GM18873 (cell line): ENCODE results near the gene TSC2.
"Not testable (repeated sequence)": the region's sequence is repeated elsewhere in the genome, so short reads cannot be mapped to it uniquely, and the experiment has no call there.

Source experiments
- ATAC-seq: cut with Tn5 transposase; IDR thresholded peaks from one replicate; pipeline ENCODE4 v1.9.1; 2021; ENCODE audit warnings: mild to moderate bottlenecking, moderate library complexity, moderate number of reproducible peaks; ENCODE audit not compliant: unreplicated experiment, low FRiP score

Gene TSC2

DNA sequence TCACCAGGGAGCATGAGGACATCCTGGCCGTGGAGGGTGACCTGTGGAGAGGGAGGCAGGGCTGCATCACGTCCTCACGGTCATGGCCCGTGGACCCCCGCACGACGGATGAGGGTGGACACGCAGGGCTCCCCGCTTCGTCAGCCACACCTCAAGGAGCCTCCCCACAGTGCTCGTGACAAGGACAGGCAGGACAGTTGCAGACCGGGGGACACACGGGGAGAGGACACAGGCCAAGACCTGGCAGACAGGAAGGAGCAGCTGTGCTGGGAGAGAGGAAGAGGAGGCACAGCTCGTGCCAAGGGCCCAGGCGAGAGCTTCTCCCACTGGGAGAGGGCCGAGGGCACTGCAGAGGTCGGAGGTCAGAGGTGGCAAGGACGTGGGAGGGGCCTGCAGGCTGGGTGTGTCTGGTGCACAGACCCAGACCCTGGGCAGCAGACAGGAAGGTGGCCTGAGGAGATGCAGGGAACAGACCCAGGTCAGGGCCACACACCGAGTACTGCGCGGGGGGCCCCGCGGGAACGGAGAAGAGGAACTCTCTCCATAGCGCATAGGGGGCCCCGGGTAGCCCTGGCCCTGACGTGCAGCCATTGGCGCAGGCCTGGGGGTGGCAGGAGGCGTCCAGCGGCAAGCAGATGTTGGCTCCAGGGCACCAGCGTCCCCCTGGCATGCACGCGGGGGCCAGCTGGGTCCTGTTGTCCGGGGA lies 67.3 kb downstream of the TSC2 start:
- ATAC-seq, result not testable (repeated sequence)

DNA sequence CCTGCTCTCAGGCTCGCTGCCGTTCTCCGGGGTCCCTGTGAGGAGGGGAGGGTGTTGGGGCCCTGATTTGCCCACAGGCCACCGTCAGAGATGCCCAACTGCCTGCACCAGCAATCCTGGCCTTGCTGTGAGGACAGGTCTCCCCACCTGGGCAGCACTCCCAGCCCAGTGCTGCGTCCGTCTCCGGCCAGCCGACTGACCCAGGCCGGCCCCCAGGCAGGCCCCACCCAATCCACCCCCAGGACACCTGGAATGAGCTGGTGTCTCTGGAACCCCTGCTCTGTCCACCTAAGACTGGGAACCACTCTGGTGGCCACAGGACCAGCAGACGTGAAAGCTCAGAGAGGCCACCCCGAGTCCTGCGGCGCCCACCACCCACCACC lies 67.8 kb downstream of the TSC2 start:
- ATAC-seq, result no peak

DNA sequence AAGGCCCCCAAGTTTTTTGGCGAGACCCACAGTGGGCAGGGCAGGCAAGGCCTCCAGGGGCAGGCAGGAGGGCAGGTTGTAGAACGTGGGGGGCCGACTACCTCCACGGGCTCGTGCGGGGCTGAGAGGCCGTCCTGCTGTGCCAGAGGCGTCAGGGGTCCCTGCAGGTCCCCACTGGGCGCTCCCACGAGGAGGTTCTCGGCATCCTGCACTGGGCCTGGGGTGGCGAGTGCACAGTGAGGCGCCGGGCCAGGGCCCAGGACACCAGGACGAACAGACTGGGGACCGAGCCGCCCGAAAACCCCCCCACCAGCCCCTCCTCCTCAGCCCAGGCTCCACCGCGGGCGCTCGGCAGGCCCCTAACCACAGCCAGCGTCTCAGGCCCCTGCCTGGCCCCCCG lies 68.6 kb downstream of the TSC2 start:
- not testable (repeated sequence) for ATAC-seq

DNA sequence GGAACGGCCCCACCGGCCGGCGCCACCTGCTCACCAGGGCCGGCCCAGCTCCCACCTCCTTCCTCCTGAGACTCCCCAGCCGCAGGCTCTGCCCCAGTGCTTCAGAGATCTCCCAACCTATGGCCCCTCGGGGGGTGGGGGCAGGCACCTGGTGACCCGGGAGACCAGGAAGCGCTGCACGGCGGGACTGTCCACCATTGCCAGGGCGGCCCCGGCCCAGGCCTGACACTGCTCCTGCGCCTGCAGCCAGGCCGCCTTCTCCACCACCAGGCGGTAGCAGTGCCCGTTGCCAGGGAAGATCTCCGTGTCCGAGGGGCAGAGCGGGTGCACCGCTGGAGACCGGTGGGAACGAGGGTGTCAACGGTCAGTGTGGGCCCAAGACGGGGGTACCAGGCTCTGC lies 69.6 kb downstream of the TSC2 start:
- not testable (repeated sequence) for ATAC-seq

DNA sequence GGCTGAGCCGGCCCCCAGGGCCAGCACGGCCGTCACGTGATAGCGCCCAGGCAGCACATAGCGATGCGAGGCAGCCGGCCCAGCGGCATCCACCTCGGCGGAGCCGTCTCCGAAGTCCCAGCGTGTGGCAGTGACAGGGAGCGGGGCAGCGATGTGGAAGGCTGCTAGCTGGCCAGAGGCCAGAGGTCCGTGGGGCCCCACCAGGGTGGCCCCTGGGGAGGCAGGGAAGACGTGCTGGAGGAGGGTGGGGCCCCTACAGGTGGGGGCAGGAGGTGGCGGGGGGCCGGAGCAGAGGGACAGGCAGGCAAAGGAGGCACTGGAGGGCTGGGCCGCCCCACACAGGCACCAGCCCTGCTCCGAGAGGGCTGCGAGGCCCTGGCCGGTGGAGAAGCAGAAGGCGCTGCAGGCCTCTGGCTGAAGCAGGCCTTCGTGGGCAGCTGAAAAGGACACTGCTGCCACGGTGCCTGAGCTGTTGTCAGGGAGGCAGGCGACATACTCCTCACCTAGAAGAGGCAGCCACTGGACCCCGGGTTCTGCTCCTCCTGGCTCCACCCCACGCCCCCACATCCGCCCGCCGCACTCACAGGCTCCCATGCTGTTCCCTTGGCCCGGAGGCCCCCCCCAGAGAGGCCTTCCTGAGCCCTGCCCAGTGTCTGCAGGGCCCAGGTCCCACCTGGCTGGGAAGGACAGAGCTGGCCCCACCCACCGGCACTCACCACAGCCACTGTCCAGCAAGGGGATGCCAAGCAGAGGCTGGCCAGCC lies 70.4 kb downstream of the TSC2 start:
- ATAC-seq, result not testable (repeated sequence)

DNA sequence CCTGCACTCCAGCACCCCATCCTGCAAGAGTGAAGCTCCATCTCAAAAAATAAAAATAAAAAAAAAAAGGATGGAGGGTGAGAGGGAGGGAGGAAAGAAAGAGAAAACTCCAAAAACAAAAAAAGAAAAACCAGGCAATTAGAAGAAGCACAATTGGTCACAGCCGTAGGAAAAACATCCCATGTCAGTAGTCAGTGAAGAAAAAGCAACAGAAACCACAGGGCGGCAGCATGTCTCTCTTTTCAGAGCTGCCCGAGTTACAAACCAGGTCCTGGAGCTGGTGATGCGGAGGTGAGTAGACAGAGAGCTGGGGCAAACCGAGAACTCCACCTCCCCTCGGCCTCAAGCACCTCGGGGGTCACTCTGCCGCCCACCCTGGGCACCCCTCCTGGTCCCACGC lies 73.5 kb downstream of the TSC2 start:
- not testable (repeated sequence) for ATAC-seq

DNA sequence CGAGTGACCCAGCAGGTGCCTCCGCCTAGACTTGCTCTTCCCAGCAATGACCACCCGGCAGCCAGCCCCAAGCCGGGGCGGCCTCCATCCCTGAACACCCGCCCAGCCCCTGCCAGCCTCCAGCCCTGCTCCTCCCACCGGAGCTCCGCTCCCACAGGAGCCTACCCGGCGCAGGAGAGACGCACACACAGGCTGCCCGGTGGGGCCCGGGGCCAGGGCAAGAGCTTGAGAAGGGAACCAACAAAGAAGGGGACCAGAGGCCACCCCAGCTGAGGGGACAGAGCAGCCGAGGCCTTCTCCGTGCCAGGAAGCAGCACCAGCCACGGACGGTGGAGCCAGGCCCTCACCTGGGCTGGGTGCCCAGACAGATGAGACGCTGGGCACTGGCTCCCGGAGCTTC lies 74.1 kb downstream of the TSC2 start:
- no peak for ATAC-seq

DNA sequence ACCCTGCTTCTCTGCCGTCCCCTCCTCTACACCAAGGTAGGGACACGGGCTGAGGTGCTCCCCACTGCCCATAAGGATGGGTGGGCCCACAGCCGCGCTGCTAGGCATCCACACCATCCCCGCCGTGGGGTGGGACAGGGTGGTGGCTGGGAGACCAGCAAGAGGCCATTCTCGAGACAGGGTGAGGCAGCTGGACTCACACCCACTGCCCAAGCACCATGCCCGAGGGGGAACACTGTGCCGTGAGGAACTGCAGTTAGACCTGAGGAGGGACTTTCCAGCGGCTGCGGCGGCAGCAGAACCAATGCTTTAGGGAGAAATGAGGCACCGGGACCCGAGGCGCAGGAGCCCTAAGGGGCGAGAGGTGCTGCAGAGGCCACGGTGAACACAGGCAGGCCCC lies 74.6 kb downstream of the TSC2 start:
- no peak for ATAC-seq

DNA sequence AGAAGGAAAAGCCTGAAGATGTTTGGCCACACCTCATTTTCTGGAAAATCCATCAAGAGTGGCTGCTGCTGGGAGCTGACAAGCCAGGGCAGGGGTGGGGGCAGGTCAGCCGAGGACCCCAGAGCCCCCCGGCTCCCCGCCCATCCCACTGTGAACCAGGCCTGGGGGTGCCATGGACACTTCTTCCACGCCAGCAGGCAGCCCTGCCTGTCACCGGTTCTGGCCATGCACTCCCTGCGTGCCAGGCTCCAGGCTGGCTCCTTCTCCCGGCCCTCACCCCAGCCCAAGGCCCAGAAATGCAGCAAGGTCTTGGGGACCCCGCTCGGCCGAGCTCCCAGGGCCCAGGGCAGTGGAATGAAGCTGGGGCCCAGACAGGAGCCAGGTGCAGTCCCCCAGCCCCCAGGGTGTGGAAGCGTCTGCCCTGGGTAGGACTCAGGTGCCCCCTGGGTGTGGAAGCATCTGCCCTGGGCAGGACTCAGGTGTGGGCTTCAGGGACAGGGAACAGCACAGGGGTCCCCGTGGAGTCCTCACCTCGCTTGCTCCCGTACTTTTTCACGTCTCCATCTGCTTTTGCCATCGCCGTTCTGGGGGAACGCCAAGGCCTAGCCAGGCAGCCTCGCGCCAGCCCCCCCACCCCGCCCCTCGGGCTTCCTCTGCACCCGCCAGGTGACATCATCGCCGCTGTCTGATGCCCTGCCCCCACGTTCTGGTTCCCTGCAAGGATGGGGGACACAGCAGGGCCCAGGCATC lies 75.3 kb downstream of the TSC2 start:
- ATAC-seq, result not testable (repeated sequence)

DNA sequence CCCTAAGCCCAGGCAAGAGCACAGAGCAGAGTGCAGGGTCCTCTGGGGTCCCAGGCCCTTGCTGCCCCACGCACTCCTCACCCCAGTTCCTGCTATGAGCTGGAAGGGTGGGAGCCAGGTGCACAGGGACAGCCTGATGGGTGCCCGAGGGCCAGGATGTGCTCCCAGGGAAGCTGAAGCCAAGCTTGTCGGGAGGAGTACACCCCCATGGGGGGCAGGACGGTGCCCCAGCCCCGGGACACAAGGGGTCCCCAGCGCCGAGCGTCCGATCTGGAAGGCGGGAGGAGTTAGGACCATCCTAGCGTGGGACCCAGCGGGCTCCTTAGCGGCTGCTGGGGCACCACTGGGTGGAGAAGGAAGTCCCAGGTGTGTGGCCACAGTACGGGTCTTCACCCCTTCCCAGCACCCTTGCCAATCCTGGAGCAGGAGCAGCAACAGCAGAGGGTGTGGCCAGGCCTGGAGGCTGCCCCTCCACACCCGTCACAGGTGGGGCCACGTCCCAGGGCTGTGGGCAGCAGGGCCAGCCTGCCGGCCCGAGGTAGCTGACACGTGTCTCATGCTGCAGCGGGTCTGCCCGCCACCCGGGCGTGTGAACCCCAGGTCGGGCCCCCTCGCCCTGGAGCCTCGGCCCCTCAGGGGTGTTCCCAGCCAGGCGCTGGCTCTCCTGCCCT lies 76.1 kb downstream of the TSC2 start:
- ATAC-seq, result not testable (repeated sequence)

DNA sequence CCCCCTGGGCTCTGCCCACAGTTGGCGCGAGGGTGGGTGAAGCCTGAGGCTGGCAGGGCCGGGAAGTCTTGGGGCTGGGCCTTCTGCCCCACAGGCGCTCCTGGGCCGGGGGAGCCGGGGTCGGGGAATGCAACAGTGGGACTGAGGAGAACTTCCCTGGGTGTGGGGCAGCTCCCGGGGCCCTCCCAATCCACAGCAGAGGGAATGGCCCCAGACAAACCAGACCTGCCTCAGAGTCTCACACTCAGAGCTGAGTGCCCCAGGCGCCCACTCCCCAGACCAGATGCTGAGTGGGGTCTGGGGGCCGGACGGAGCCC lies 76.5 kb downstream of the TSC2 start:
- not testable (repeated sequence) for ATAC-seq

DNA sequence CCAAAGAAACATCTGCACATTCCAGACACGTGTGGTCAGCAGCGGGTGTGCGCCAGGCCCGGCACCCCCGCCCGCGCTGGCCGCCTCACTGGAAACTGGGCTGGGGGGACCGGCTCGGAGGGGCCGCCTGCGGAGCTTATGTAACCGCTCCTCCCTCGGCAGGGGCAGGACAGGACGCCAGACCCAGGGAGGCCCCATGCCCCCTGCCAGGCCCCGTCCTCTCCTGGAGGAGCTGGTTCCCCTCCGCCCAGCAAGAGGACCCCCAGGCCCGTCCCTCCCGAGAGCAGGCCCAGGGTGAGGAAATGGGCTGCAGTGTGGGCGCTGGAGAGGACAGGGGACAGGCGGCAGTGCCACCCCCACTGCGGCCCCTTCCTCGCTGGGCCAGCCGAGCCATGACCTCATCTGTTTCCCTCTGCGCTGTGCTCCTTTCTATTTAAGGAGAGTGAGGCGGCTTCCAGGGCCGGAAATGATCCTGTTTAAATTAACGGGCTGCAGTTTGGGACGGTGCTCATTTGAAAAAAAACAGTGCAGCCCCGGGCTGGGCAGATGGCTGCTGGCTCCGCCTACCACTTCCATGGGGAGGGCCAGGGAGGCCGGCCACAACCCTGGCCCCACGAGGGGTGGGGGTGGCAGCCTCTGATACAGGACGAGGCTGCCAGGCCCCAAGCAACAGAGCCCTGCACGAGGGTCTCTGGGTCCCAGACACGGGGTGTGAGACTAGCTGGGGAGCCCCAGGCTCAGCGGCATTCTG lies 77.1 kb downstream of the TSC2 start:
- not testable (repeated sequence) for ATAC-seq

DNA sequence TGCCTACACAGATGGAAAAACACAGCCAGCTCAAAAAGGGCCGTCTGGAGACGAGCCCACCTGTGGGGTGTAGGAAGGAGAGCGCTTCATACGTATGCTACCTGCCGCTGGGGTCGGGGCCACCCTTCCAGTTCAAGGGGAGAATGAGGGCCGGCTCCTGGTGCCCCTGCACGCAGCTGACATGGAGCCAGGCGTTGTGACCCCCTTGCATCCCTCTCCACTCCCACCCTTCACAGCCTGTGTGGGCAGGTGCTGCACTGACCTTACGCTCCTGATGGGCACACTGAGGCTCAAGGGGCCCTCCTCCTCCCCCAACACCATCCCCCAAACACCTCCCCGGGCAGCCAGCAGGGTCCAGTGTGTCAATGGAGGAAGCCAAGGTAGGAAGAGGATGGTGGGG lies 77.8 kb downstream of the TSC2 start:
- ATAC-seq, result not testable (repeated sequence)

DNA sequence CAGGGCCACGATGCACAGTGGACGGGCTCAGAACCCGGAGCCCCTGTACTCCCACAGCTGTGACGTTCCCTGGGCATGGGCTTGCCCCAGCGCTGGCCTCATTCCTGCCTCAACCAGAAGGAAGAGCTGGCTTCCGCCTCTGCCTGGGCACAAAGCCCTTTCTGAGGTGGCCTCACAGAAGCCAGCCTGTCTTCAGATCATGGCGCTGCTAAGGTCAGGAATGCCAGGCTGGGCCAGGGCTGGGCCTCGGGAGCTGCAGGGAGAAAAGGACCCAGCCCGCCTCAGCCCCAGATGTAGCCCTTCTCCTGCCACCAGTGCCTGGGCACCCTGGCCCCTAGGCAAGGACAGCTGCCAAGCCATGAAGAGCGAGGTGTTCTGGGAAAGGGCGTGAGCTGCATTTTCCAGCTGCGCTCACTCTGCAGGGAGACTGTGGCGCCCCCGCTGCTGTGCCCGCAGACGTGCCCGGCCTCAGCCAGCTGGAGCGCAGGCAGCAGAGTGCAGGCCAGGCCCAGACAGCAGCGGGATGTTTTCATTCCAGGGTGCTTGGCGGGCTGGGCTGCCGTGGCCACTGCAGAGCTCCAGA lies 78.5 kb downstream of the TSC2 start:
- not testable (repeated sequence) for ATAC-seq

DNA sequence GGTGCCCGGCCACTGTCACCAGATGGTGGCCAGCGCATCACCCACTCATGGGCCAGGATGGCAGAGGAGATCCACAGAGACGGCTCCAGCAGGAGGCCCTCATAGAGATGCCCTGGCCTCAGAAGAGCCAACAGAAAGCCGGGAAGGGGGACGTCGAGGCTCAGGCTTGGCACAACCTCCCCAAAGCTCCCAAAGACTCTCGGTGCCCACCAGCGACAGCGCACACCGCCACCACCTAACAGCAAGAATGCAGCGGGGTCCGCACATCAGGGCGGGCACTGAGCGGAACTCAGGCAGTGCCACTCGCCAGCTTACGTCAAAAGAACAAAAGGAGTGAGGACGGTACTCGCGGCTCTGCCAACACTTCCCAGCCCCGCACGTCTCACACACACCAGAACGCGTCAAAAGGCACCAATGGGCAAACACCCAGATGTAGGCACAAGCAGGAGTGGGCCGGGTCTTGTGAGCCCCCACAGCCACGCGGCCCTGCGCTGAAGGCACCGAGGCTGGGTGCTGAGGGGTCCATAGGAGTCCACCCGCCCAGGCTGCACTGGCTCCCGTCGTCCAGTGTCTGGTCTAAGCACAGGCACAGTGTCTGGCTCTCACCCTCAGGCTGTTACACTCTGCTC lies 79.3 kb downstream of the TSC2 start:
- not testable (repeated sequence) for ATAC-seq

DNA sequence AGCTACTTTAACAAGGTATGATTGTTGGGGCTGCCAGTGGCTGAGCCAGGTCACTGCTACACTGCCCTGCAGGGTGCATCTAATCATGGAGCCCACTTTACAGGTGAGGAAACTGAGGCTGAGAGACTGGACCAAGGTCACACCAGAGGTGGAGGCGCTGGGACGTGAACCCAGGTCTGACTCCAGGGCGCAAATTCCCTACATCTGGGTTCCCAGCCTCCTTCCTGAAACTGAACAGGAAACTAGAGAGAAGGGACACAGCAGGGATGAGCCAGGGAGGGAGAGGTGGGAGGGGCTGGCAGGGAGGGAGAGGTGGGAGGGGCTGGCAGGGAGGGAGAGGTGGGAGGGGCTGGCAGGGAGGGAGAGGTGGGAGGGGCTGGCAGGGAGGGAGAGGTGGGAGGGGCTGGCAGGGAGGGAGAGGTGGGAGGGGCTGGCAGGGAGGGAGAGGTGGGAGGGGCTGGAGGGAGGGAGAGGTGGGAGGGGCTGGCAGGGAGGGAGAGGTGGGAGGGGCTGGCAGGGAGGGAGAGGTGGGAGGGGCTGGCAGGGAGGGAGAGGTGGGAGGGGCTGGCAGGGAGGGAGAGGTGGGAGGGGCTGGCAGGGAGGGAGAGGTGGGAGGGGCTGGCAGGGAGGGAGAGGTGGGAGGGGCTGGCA lies 80.0 kb downstream of the TSC2 start:
- ATAC-seq, result not testable (repeated sequence)

DNA sequence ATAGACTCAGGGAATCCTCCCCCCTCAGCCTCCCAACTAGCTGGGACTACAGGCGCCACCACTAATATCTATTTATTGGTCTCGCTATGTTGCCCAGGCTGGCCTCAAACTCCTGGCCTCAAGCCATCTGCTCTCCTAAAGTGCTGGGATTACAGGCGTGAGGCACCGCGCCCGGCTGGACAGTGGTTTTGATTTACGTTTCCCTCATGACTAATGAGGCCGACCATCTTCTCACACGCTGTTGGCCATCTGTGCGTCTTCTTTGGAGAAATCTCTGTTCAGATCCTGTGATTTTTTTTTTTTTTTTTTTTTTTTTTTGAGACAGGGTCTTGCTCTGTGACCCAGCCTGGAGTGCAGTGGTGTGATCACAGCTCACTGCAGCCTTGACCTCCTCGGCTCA lies 81.5 kb downstream of the TSC2 start:
- not testable (repeated sequence) for ATAC-seq

DNA sequence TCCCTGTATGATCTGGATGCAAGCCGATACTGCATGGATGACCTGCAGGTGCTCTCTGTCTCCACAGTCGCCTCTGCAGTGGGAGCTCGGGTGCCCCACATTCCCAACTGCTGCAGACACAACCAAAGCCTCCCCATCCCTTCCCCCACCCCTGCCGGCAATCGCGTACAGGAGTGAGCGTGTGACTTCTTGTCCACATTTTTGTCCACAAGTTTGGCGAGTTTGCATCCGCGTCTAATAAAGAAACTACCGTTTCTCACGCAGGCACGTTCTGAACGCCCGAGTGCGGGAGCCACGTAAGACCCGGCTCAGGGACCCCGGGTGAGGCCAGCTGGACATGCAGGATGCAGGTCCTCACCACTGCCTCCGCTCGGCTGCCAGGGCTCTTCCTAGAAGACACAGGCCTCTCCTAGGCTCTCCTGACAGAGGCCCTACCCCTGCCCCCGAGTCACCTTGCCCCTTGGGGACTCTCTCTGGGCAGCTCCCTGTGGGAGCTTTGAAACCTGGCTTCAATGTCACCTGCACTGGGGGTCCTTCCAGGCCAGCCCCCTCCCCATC lies 82.2 kb downstream of the TSC2 start:
- ATAC-seq, result not testable (repeated sequence)
